IMR-90 (cell line): ENCODE data around the gene DNM3.

Source experiments
- MAFK ChIP-seq: IDR thresholded peaks from 2 replicates; pipeline ENCODE4 v1.6.1; 2012; ENCODE audit warnings: low read depth, low read length, improper control_type of control experiment
- POLR2A ChIP-seq: IDR thresholded peaks from 2 replicates; pipeline ENCODE4 v1.6.1; 2012; ENCODE audit warnings: mild to moderate bottlenecking, low read depth, low read length
- SMC3 ChIP-seq: fragments of 150-350 bp; IDR thresholded peaks from 2 replicates; pipeline ENCODE4 v1.6.1; 2016; ENCODE audit warnings: low read depth, mild to moderate bottlenecking, antibody characterized with exemption, low read length, moderate library complexity
- TF ChIP-seq, protein P1 (sequence below): conservative IDR thresholded peaks from 2 replicates; pipeline ENCODE4 v1.5.1; 2012; ENCODE audit warnings: mild to moderate bottlenecking, low read depth, low read length, improper control_type of control experiment

DNA sequence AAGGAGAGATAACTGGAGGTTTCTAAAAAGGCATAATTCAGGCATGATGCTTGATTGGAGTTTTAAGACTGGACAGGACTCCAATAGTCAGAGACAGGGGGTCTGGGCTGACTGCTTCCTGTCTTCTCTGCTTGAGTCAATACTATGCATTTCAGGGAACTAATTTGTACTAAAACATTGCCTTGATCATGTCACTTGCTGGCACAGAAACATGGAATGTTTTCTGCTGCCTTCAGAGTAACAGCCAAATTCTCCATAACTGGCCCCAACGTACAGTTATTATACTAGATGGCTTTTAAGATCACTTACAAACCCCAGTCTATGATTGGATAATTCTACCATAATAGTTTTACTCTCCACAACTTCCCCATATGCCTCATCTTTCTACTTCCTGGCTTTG is 247.0 kb downstream of the DNM3 start:
- TF ChIP-seq, protein P1, sequence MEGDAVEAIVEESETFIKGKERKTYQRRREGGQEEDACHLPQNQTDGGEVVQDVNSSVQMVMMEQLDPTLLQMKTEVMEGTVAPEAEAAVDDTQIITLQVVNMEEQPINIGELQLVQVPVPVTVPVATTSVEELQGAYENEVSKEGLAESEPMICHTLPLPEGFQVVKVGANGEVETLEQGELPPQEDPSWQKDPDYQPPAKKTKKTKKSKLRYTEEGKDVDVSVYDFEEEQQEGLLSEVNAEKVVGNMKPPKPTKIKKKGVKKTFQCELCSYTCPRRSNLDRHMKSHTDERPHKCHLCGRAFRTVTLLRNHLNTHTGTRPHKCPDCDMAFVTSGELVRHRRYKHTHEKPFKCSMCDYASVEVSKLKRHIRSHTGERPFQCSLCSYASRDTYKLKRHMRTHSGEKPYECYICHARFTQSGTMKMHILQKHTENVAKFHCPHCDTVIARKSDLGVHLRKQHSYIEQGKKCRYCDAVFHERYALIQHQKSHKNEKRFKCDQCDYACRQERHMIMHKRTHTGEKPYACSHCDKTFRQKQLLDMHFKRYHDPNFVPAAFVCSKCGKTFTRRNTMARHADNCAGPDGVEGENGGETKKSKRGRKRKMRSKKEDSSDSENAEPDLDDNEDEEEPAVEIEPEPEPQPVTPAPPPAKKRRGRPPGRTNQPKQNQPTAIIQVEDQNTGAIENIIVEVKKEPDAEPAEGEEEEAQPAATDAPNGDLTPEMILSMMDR = no peak
- TF ChIP-seq POLR2A (no peak), MAFK (no peak), SMC3 (no peak)
